Mesenchymal stem cell (in vitro differentiated cells and primary cell): ENCODE measurements around the gene CD70. TPM values are rescaled to one million over a fixed set of nuclear protein-coding genes. Genes with fewer than 3 reads are reported as not detected.
A peak's percentile ranks its signal among the peaks of the same experiment; 100 is the strongest.
"Not testable (repeated sequence)": the region's sequence is repeated elsewhere in the genome, so short reads cannot be mapped to it uniquely, and the experiment has no call there.

Experiments used
- DNase-seq: peaks from one replicate; pipeline ENCODE4 v3.0.0-alpha.2; 2013
- H2AFZ ChIP-seq: one replicate; pipeline ENCODE4 v1.6.1; 2013; ENCODE audit warnings: low read depth, mild to moderate bottlenecking, control low read depth, inconsistent platforms, low read length, moderate library complexity
- H2AK5ac ChIP-seq: 2 replicates; pipeline ENCODE4 v1.6.1; 2013; ENCODE audit warnings: low read length, moderate library complexity, mild to moderate bottlenecking, inconsistent platforms; ENCODE audit not compliant: severe bottlenecking
- H2BK120ac ChIP-seq: one replicate; pipeline ENCODE4 v1.6.1; 2013; ENCODE audit warnings: low read depth, mild to moderate bottlenecking, inconsistent platforms, low read length, moderate library complexity
- H2BK12ac ChIP-seq, 2 experiments: one replicate each; pipeline ENCODE4 v1.6.1; 2013; ENCODE audit warnings: inconsistent platforms in 2 of 2, low read length in 2 of 2, mild to moderate bottlenecking in 2 of 2, moderate library complexity in 2 of 2, control low read depth in 1 of 2
- H2BK15ac ChIP-seq: one replicate; pipeline ENCODE4 v1.6.1; 2013; ENCODE audit warnings: mild to moderate bottlenecking, low read depth, inconsistent platforms; ENCODE audit not compliant: poor library complexity, severe bottlenecking
- H2BK5ac ChIP-seq: 2 replicates; pipeline ENCODE4 v1.6.1; 2013; ENCODE audit warnings: low read depth, mild to moderate bottlenecking, low read length, control low read depth, inconsistent platforms; ENCODE audit not compliant: poor library complexity, severe bottlenecking
- H3K14ac ChIP-seq, 2 experiments: one replicate each; pipeline ENCODE4 v1.6.1; 2013; ENCODE audit warnings: inconsistent platforms in 2 of 2, low read length in 2 of 2, control low read depth in 1 of 2, mild to moderate bottlenecking in 1 of 2, moderate library complexity in 1 of 2
- H3K18ac ChIP-seq, 2 experiments: one replicate each; pipeline ENCODE4 v1.6.1; 2013; ENCODE audit warnings: inconsistent platforms in 2 of 2, low read length in 2 of 2, control low read depth in 1 of 2, low read depth in 1 of 2, mild to moderate bottlenecking in 1 of 2
- H3K23ac ChIP-seq, 2 experiments: one replicate each; pipeline ENCODE4 v1.6.1; 2013; ENCODE audit warnings: inconsistent platforms in 2 of 2, low read length in 2 of 2, mild to moderate bottlenecking in 2 of 2, moderate library complexity in 2 of 2, control low read depth in 1 of 2
- H3K27ac ChIP-seq: 2 replicates; pipeline ENCODE4 v1.5.1; 2013; ENCODE audit warnings: mild to moderate bottlenecking, moderate library complexity, low read length, control low read depth, inconsistent platforms; ENCODE audit not compliant: poor library complexity, severe bottlenecking
- H3K27me3 ChIP-seq, 2 experiments: 2 replicates each; pipeline versions ENCODE4 v1.6.1 to v1.7.0; 2013; ENCODE audit warnings: low read length in 2 of 2, mild to moderate bottlenecking in 2 of 2, moderate library complexity in 2 of 2, control low read depth in 1 of 2, inconsistent platforms in 1 of 2; ENCODE audit not compliant: control insufficient read depth in 1 of 2, insufficient read depth in 1 of 2
- H3K36me3 ChIP-seq, 2 experiments: 2 replicates each; pipeline versions ENCODE4 v1.6.1 to v1.7.0; 2013; ENCODE audit warnings: low read length in 2 of 2, control low read depth in 1 of 2, inconsistent platforms in 1 of 2, low read depth in 1 of 2, mild to moderate bottlenecking in 1 of 2; ENCODE audit not compliant: insufficient read depth in 2 of 2, control insufficient read depth in 1 of 2
- H3K4ac ChIP-seq, 2 experiments: one replicate each; pipeline ENCODE4 v1.6.1; 2013; ENCODE audit warnings: inconsistent platforms in 2 of 2, low read length in 2 of 2, mild to moderate bottlenecking in 2 of 2, moderate library complexity in 2 of 2, control low read depth in 1 of 2, low read depth in 1 of 2
- H3K4me1 ChIP-seq: 2 replicates; pipeline ENCODE4 v1.6.1; 2013; ENCODE audit warnings: low read depth, low read length, control low read depth; ENCODE audit not compliant: control insufficient read depth, insufficient read depth
- H3K4me2 ChIP-seq: 2 replicates; pipeline ENCODE4 v1.6.1; 2013; ENCODE audit warnings: low read length, mild to moderate bottlenecking, inconsistent platforms; ENCODE audit not compliant: poor library complexity, severe bottlenecking
- H3K4me3 ChIP-seq, 2 experiments: 2 replicates each; pipeline versions ENCODE4 v1.5.1 to v1.7.0; 2013; ENCODE audit warnings: low read length in 2 of 2, mild to moderate bottlenecking in 2 of 2, control low read depth in 1 of 2, low read depth in 1 of 2; ENCODE audit not compliant: insufficient read depth in 1 of 2
- H3K79me1 ChIP-seq: replicated peaks from 2 replicates; pipeline ENCODE4 v1.6.1; 2013; ENCODE audit warnings: mild to moderate bottlenecking, control low read depth, low read length, inconsistent platforms; ENCODE audit not compliant: poor library complexity, severe bottlenecking
- H3K9ac ChIP-seq: 2 replicates; pipeline ENCODE4 v1.7.0; 2013; ENCODE audit warnings: mild to moderate bottlenecking, low read length, moderate library complexity
- H3K9me3 ChIP-seq: 2 replicates; pipeline ENCODE4 v1.7.0; 2013; ENCODE audit warnings: mild to moderate bottlenecking, low read length; ENCODE audit not compliant: control insufficient read depth
- H4K8ac ChIP-seq: one replicate; pipeline ENCODE4 v1.6.1; 2013; ENCODE audit warnings: inconsistent platforms, mild to moderate bottlenecking, low read length, moderate library complexity
- H4K91ac ChIP-seq: one replicate; pipeline ENCODE4 v1.6.1; 2013; ENCODE audit warnings: mild to moderate bottlenecking, low read length, inconsistent platforms
- WGBS: methylation state at CpG from one replicate; pipeline ENCODE4 v1.1.7; 2013; ENCODE audit warnings: mixed read lengths; 5-methylcytosine and 5-hydroxymethylcytosine counted together
- polyA plus RNA-seq, 2 experiments: library from polyadenylated mRNA; stranded (reverse); fragments of 200-250 nt; gene quantifications; one replicate each; pipeline ENCODE4 v1.2.3, GENCODE V29; 2013

Gene CD70, protein sequence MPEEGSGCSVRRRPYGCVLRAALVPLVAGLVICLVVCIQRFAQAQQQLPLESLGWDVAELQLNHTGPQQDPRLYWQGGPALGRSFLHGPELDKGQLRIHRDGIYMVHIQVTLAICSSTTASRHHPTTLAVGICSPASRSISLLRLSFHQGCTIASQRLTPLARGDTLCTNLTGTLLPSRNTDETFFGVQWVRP
- polyA plus RNA-seq (2013, experiment 1 of 2), result not detected
- not detected for polyA plus RNA-seq (2013, experiment 2 of 2)

GRCh38 chr19:6590827-6591319, at the start of gene CD70:
Gene CD70, minus strand, starts transcription at chr19:6591150. Its CDS starts 148 bp downstream, at chr19:6591002.
- Histone ChIP-seq H2BK5ac (no peak within 1 kb of the TSS), H2BK15ac (no peak within 1 kb of the TSS), H2AFZ (no peak within 1 kb of the TSS), H3K23ac (no peak within 1 kb of the TSS), H3K27ac (no peak within 1 kb of the TSS), H3K14ac (no peak within 1 kb of the TSS), H3K4me2 (peak within 1 kb of the TSS; percentile 55), H2BK12ac (no peak within 1 kb of the TSS), H4K8ac (no peak within 1 kb of the TSS), H3K79me1 (no peaks in the 10 kb centered on the region), H3K9me3 (no peaks in the 10 kb centered on the region), H4K91ac (no peak within 1 kb of the TSS), H3K4ac (no peak within 1 kb of the TSS), H2AK5ac (no peak within 1 kb of the TSS), H3K18ac (no peak within 1 kb of the TSS), H3K4me3 (peak within 1 kb of the TSS in 1 of 2 experiments; percentile 70), H3K27me3 (peaks cover 52 to 79% of the 10 kb centered on the region in 2 experiments), H3K4me1 (peaks cover 9% of the 10 kb centered on the region), H2BK120ac (no peak within 1 kb of the TSS), H3K36me3 (no peaks in the 10 kb centered on the region), H3K9ac (peak within 1 kb of the TSS; percentile 33)
- DNase-seq, result no peak
- WGBS, result 2% methylated on average over 28 of the region's 35 CpGs

DNA sequence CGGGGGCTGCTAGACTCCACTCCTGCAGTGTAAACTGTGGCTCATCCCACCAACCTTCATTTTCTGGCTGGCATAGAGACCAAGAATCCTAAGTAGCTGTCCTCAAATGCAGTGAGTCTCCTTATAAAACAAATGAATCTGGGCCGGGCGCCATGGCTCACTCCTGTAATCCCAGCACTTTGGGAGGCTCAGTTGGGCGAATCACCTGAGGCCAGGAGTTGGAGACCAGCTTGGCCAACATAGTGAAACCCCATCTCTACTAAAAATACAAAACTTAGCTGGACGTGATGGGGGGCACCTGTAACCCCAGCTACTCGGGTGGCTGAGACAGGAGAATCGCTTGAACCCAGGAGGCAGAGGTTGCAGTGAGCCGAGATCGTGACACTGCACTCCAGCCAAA, 49.4 kb upstream of the CD70 start:
- not testable (repeated sequence) for H3K27me3 ChIP-seq, H2BK120ac ChIP-seq, H3K27ac ChIP-seq, H4K8ac ChIP-seq, H3K4me2 ChIP-seq, DNase-seq, H2BK12ac ChIP-seq, H3K23ac ChIP-seq, H2BK15ac ChIP-seq, H2AK5ac ChIP-seq, H3K36me3 ChIP-seq, H2BK5ac ChIP-seq, H3K14ac ChIP-seq, H2AFZ ChIP-seq, H3K4ac ChIP-seq, H3K4me1 ChIP-seq, H4K91ac ChIP-seq, H3K18ac ChIP-seq, H3K9ac ChIP-seq, H3K79me1 ChIP-seq, H3K9me3 ChIP-seq, H3K4me3 ChIP-seq
- WGBS, result 82% methylated on average over 9 of the region's 9 CpGs

GRCh38 chr19:6639439-6639838, 48.5 kb upstream of the CD70 start:
- no peak overlapping the region for H2BK15ac ChIP-seq
- H3K36me3 ChIP-seq, result no peaks in the 10 kb centered on the region
- H3K4me2 ChIP-seq, result no peak overlapping the region
- no peaks in the 10 kb centered on the region for H3K79me1 ChIP-seq
- no peak overlapping the region for H2AFZ ChIP-seq
- no peaks in the 10 kb centered on the region for H3K9me3 ChIP-seq
- H4K8ac ChIP-seq, result no peak overlapping the region
- no peak overlapping the region for H3K14ac ChIP-seq
- no peaks in the 10 kb centered on the region for H3K27me3 ChIP-seq
- H2BK120ac ChIP-seq, result no peak overlapping the region
- no peak overlapping the region for H3K18ac ChIP-seq
- no peak overlapping the region for H3K4me3 ChIP-seq
- no peaks in the 10 kb centered on the region for H3K4me1 ChIP-seq
- H2AK5ac ChIP-seq, result no peak overlapping the region
- H3K23ac ChIP-seq, result no peak overlapping the region
- H3K27ac ChIP-seq, result no peak overlapping the region
- H3K9ac ChIP-seq, result no peak overlapping the region
- DNase-seq, result no peak
- H2BK12ac ChIP-seq, result no peak overlapping the region
- H4K91ac ChIP-seq, result no peak overlapping the region
- H3K4ac ChIP-seq, result no peak overlapping the region
- WGBS, result 81% methylated on average over 4 of the region's 4 CpGs
- H2BK5ac ChIP-seq, result no peak overlapping the region

DNA sequence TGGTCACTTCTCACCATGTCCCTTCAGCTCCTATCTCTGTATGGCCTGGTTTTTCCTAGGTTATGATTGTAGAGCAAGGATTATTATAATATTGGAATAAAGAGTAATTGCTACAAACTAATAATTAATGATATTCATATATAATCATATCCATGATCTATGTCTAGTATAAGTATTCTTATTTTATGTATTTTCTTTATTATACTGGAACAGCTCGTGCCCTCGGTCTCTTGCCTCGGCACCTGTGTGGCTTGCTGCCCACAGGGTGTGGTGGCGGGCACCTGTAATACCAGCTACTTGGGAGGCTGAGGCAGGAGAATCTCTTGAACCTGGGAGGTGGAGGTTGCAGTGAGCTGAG, 42.5 kb upstream of the CD70 start:
- not testable (repeated sequence) for H3K4me3 ChIP-seq, H3K79me1 ChIP-seq, H3K27ac ChIP-seq, H2AK5ac ChIP-seq, H2BK15ac ChIP-seq, H3K23ac ChIP-seq, H3K14ac ChIP-seq, H2BK12ac ChIP-seq, H3K18ac ChIP-seq, H3K9me3 ChIP-seq, H3K4me2 ChIP-seq, H2BK5ac ChIP-seq, H2AFZ ChIP-seq, H3K36me3 ChIP-seq, H3K4me1 ChIP-seq, H3K9ac ChIP-seq, H2BK120ac ChIP-seq, H4K91ac ChIP-seq, DNase-seq, H3K4ac ChIP-seq, H4K8ac ChIP-seq, H3K27me3 ChIP-seq
- WGBS, result 72% methylated on average over 4 of the region's 4 CpGs
